Retina (tissue), 1 donor: Measurements from ENCODE around the gene DOCK4.

Experiments used
- DNase-seq: peaks from one replicate; pipeline ENCODE4 v3.0.0-alpha.2; 2016

Gene DOCK4

GRCh38 chr7:111682588-111683340, 523.4 kb downstream of the DOCK4 start:
- DNase-seq = no peak

- no peak for DNase-seq
Observed at GRCh38 chr7:111681242-111681641, 525.0 kb downstream of the DOCK4 start.

GRCh38 chr7:111678986-111679385, 527.2 kb downstream of the DOCK4 start:
- no peak for DNase-seq

- no peak for DNase-seq
Observed at GRCh38 chr7:111678281-111678680, 527.9 kb downstream of the DOCK4 start.

- no peak for DNase-seq
Observed at GRCh38 chr7:111677848-111678247, 528.4 kb downstream of the DOCK4 start.

- no peak for DNase-seq
Observed at GRCh38 chr7:111676811-111677210, 529.4 kb downstream of the DOCK4 start.
